ENCODE data around the gene OR10A3. TPM values are rescaled to one million over a fixed set of nuclear protein-coding genes. Genes with fewer than 3 reads are reported as not detected.

OR10A3 gene
- total RNA-seq, 1 experiment from 2014 or later: not detected

DNA sequence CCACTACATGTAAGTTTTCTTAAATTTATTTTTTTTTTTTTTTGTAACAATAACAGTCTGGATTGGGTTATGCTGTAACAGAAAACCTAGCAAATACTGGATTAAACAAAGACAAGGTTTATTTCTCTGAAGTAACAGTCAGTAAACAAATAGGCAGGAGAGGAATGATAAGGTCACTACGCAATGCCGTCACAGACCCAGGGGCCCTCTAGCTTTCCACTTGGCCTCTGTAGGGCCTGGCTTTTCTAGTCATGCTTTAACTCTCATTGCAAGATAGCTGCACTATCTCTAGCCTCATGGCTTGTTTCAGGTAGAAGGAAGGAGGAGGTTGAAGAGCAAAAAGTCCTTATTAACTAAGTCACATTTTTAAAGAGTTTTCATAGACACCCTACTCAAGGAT lies 17.0 kb downstream of the OR10A3 start:
- Histone ChIP-seq H3K36me3 (ENCODE audit: control insufficient read depth in 1 of 2, insufficient read depth in 2 of 2, low read length in 2 of 2) (no peaks in the 10 kb centered on the region), H3K9me2 (ENCODE audit: insufficient read depth) (no peaks in the 10 kb centered on the region), H3K9ac (ENCODE audit: low read length) (no peak overlapping the region), H2AFZ (ENCODE audit: low read depth, low read length, poor library complexity, severe bottlenecking) (no peak overlapping the region), H3K27ac (ENCODE audit: low read depth, low read length) (no peak overlapping the region), H3K4me1 (ENCODE audit: control insufficient read depth in 1 of 2, insufficient read depth in 2 of 2, low read length in 2 of 2) (no peaks in the 10 kb centered on the region), H4K20me1 (ENCODE audit: insufficient read depth) (no peaks in the 10 kb centered on the region), H3K4me3 (replicated peaks in 1 of 2; ENCODE audit: low read depth in 1 of 2, low read length in 2 of 2) (no peak overlapping the region), H3K9me3 (ENCODE audit: control insufficient read depth in 1 of 2, insufficient read depth in 1 of 2, low read depth in 1 of 2, low read length in 2 of 2) (no peaks in the 10 kb centered on the region), H3K4me2 (ENCODE audit: low read length) (no peak overlapping the region), H3K79me2 (ENCODE audit: insufficient read depth, low read length) (no peaks in the 10 kb centered on the region), H3K27me3 (ENCODE audit: insufficient read depth, low read length) (peaks cover 11% of the 10 kb centered on the region)
- ATAC-seq: no peak
- intact Hi-C loops (cut with micrococcal nuclease): no loop called here
- RAD21 ChIA-PET (ENCODE audit: low non-redundant PET in 1 of 2, low total read pairs in 2 of 2, uncharacterized antibody in 2 of 2, unreplicated experiment in 2 of 2): no interaction called here
- BruUV-seq (replicated peaks): no TSS peak
- DNase-seq (ENCODE audit: low read depth, low spot score): no peak
- POLR2A ChIA-PET: no interaction called here
- TF ChIP-seq, protein P1, sequence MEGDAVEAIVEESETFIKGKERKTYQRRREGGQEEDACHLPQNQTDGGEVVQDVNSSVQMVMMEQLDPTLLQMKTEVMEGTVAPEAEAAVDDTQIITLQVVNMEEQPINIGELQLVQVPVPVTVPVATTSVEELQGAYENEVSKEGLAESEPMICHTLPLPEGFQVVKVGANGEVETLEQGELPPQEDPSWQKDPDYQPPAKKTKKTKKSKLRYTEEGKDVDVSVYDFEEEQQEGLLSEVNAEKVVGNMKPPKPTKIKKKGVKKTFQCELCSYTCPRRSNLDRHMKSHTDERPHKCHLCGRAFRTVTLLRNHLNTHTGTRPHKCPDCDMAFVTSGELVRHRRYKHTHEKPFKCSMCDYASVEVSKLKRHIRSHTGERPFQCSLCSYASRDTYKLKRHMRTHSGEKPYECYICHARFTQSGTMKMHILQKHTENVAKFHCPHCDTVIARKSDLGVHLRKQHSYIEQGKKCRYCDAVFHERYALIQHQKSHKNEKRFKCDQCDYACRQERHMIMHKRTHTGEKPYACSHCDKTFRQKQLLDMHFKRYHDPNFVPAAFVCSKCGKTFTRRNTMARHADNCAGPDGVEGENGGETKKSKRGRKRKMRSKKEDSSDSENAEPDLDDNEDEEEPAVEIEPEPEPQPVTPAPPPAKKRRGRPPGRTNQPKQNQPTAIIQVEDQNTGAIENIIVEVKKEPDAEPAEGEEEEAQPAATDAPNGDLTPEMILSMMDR (IDR thresholded peaks at IDR 0.05 in 2 of 3, conservative IDR thresholded peaks at IDR 0.05 in 1 of 3; ENCODE audit: borderline replicate concordance in 1 of 3, insufficient read depth in 1 of 3, low read depth in 2 of 3, low read length in 2 of 3): no peak
- no peak for TF ChIP-seq POLR2A (IDR thresholded peaks at IDR 0.05; ENCODE audit: borderline replicate concordance, extremely low read depth, insufficient read depth, insufficient read length)
- TF ChIP-seq, protein P2, sequence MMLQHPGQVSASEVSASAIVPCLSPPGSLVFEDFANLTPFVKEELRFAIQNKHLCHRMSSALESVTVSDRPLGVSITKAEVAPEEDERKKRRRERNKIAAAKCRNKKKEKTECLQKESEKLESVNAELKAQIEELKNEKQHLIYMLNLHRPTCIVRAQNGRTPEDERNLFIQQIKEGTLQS (IDR thresholded peaks at IDR 0.05): no peak
- CTCF ChIA-PET: no interaction called here

DNA sequence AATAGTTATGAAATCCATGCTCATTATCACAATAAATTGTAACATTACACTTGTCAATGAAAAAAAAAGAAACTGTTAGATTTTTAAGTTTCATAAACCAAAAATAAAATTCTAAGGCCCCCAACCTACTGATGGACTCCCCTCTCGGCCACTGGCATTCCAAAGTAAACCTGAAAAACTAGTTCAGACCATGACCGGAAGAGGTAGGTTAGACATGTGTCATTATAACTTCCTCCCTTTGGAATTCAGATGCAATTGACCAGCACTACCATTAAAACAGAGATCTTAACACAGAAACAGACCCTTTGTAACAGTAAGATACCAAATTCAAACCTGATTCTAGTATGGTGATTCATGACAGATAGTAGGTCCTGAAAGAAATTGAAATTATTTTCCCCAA lies 23.4 kb downstream of the OR10A3 start:
- no peaks in the 10 kb centered on the region for H4K20me1 ChIP-seq (ENCODE audit: insufficient read depth)
- H3K4me3 ChIP-seq (replicated peaks in 1 of 2; ENCODE audit: low read depth in 1 of 2, low read length in 2 of 2): no peak overlapping the region
- no peaks in the 10 kb centered on the region for H3K9me3 ChIP-seq (ENCODE audit: control insufficient read depth in 1 of 2, insufficient read depth in 1 of 2, low read depth in 1 of 2, low read length in 2 of 2)
- no peak overlapping the region for H3K4me2 ChIP-seq (ENCODE audit: low read length)
- H3K27ac ChIP-seq (ENCODE audit: low read depth, low read length): no peak overlapping the region
- no peaks in the 10 kb centered on the region for H3K27me3 ChIP-seq (ENCODE audit: insufficient read depth, low read length)
- ChIA-PET RAD21 (ENCODE audit: low non-redundant PET in 1 of 2, low total read pairs in 2 of 2, uncharacterized antibody in 2 of 2, unreplicated experiment in 2 of 2) (no interaction called here), CTCF (no interaction called here), POLR2A (no interaction called here)
- H3K9me2 ChIP-seq (ENCODE audit: insufficient read depth): no peaks in the 10 kb centered on the region
- no peak for ATAC-seq
- H3K4me1 ChIP-seq (ENCODE audit: control insufficient read depth in 1 of 2, insufficient read depth in 2 of 2, low read length in 2 of 2): no peaks in the 10 kb centered on the region
- H3K36me3 ChIP-seq (ENCODE audit: control insufficient read depth in 1 of 2, insufficient read depth in 2 of 2, low read length in 2 of 2): no peaks in the 10 kb centered on the region
- BruUV-seq (replicated peaks): no TSS peak
- intact Hi-C loops (cut with micrococcal nuclease): no loop called here
- DNase-seq (ENCODE audit: low read depth, low spot score): no peak
- H3K9ac ChIP-seq (ENCODE audit: low read length): no peak overlapping the region
- TF ChIP-seq EZH2 (IDR thresholded peaks at IDR 0.05) (no peak), POLR2AphosphoS5 (IDR thresholded peaks at IDR 0.05; ENCODE audit: low read depth, low read length) (no peak), POLR2A (IDR thresholded peaks at IDR 0.05; ENCODE audit: borderline replicate concordance, extremely low read depth, insufficient read depth, insufficient read length) (no peak), YY1 (IDR thresholded peaks at IDR 0.05; ENCODE audit: extremely low read depth, insufficient replicate concordance, low read depth, low read length) (no peak), CBX3 (IDR thresholded peaks at IDR 0.05; ENCODE audit: low read depth) (no peak), SIN3A (IDR thresholded peaks at IDR 0.05; ENCODE audit: low read depth) (no peak)
- TF ChIP-seq, protein P2 (IDR thresholded peaks at IDR 0.05): no peak
- no peaks in the 10 kb centered on the region for H3K79me2 ChIP-seq (ENCODE audit: insufficient read depth, low read length)
- H2AFZ ChIP-seq (ENCODE audit: low read depth, low read length, poor library complexity, severe bottlenecking): no peak overlapping the region
